Stimulated activated CD4-positive, alpha-beta T cell treated with anti-CD3 and anti-CD28 coated beads, TNF-alpha, amount 100 ng/mL, for 24 hours (primary cell): ENCODE data around the gene LCLAT1.
"Not testable (repeated sequence)": the region's sequence is repeated elsewhere in the genome, so short reads cannot be mapped to it uniquely, and the experiment has no call there.

Experiments used
- DNase-seq, 3 experiments: peaks; one replicate each; pipeline ENCODE4 v3.0.0-alpha.2; 2020; ENCODE audit warnings: low read depth in 3 of 3

Gene LCLAT1

DNA sequence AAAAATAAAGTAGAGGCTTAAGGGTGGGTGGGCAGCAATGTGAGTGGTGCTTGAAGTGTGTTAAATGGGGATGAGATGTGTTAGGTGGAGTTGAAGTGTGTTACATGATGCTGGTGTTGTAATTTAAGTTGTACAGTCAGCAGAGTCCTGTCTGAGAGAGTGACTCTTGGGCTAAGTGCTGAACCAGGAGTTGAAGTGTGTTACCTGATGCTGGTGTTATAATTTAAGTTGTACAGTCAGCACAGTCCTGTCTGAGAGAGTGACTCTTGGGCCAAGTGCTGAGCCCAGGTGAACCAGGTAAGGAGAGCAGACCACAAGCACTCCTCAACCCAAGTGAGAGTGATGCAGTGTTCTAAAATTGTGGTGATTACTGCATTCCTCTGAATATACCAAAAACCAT, 40.6 kb downstream of the LCLAT1 start:
- no peak for DNase-seq

DNA sequence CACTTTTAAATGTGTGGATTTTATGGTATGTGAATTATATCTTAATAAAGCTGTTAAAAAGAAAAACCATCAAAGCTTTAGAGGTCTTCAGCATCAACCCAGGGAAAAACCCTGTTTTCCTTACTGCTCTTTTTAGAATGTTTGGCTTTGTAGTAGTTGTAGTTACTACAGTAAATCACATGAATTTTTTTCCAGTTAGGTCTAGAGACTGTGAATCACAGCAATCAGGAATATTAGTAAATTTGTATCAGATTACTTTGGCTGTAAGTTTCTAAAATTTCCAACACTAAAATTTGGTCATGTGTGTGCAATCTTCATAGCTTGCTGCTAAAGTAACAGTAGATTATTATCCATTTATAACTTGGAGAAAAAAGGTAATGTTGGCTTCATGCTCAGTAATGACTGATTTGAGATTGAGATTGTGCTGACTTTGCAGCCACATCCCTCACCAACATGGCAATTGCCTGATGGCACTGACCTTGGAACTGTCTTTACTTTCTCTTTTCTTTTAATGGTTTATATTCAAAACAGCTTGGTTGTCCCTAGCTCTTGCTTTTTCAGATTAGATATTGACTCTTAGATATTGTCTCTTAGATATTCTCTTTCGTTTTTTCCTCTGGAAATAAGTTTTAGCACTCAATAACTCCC, 41.1 kb downstream of the LCLAT1 start:
- no peak for DNase-seq

DNA sequence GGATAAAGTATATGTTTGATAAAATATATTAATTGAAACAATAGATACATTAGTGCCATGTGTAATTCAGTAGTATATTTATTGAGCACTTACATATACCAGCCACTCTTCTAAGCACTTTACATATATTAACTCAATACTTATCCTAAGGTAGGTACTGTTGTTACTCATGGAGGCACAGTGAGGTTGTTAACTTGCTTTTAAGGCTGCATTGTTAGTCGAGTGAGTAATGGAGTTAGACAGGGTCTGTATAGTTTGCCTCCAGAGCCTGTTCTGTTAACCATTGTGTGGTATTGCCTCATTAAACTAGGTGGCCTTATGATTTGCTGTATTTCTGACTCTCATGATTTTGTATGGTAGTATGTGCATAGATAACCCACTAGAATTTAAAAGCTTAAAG, 44.2 kb downstream of the LCLAT1 start:
- DNase-seq, result no peak

DNA sequence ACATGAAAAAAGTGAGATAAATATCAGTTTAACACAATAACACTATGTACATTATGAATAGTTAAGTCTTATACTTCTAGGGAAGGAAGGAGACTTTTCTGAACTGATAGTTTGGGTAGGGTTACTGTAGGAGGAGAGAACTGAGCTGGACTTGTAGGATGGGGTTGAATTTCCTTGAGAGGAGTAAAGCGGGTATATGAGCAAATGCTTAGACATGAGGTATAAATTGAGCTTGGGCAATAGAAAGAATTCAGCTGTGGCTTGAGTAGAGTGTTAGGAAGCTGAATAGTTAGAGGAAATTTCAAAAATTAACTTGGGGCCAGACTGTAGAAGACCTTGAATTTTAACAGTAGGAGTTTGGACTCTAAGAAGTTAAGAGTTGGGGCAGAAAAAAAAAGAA, 45.1 kb downstream of the LCLAT1 start:
- DNase-seq, result no peak

DNA sequence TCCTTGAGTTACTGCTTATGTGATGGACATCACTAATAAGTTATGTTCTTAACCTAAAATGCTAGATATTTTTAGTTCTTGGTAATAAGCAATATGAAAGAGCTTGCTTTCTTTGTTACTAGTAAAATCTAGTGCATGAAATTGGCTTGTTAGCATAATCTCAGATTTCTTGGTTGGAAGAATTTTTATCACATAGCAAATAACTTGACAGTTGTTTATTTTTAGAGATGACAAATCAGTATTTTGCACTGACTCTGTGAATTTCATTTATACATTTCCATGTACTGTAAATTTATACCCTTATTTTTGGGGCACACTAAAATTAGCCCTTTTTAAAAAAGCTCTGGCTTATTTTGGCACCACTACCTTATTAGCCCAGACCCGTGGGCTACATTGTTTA, 45.6 kb downstream of the LCLAT1 start:
- no peak for DNase-seq

DNA sequence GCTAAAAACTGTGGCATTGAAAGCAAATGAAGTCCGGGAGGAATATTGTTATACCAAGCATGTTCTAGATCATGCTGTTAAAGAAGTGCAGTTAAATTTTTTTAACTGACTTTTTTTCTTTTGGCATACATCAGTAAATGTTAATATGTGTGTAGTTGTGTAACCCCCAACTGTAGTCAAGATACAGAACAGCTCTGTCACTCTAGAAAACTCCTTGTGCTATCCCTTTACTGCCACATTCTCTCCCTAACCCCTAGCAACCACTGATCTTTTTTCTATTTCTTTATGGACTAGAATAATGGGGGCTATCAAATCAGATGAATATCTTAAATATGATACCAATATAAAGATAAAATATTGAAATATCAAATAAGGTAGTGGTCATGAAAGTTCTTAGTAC, 46.4 kb downstream of the LCLAT1 start:
- no peak for DNase-seq

DNA sequence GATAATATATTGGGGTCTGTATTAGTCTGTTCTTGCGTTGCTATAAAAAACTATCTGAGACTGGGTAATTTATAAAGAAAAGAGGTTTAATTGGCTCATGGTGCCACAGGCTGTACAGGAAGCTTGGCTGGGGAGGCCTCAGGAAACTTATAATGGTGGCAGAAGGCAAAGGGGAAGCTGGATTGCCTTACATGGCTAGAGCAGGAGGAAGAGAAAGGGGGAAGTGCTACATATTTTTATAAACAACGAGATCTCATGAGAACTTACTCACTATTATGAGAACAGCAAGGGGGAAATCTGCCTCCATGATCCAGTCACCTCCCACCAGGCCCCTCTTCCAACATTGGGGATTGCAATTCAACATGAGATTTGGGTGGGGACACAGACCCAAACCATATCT, 48.9 kb downstream of the LCLAT1 start:
- not testable (repeated sequence) for DNase-seq

DNA sequence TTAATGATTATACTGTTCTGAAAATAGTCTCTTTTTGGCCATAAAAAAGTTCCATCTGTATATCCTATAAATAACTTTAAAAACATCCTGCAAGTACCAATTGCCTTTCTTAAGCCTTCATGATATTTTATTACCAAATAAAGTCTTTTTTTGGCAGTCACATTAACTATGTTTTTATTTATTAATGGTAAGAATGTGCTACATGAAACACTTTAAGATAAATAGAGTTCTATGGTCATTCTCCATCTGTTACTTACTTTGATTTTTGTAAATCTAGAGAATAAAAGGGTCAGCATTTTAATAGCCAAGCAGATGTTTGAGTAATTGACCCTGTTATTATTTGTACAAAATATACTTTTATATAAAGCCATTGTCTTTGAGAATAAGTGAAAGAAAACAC, 52.6 kb downstream of the LCLAT1 start:
- no peak for DNase-seq

DNA sequence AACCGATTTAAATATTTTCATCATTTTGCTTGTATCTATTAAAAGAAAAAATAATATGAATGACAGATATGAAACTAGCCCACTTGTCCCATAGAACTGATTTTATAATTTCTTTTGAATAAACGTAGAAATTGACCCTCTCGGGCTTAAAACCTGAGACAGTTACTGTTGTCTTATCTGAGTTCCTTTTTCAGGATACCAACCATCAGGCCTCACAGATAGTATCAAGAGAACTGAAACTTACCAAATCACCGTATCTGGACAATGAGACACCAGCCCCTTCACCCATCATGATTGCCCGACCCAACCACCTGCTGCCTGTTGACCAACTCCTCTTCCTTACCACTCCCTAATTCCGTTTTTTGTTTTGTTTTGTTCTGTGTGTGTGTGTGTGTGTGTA, 53.7 kb downstream of the LCLAT1 start:
- no peak for DNase-seq

DNA sequence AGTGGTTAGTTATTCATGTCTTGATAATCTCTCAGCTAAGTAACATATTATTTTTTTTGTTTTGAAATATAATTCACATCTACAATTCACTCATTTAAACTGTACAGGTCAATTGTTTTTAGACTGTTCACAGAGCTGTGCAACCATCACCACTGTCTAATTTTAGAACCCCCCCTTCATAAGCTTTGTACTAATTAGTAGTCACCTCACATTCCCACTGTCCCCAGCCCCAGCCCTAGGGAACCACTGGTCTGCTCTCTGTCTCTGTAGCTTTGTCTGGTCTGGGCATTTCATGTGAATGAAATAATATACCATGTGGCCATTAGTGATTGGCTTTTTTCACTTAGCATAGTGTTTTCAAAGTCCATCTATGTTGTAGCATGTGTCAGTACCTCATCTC, 55.3 kb downstream of the LCLAT1 start:
- no peak for DNase-seq

DNA sequence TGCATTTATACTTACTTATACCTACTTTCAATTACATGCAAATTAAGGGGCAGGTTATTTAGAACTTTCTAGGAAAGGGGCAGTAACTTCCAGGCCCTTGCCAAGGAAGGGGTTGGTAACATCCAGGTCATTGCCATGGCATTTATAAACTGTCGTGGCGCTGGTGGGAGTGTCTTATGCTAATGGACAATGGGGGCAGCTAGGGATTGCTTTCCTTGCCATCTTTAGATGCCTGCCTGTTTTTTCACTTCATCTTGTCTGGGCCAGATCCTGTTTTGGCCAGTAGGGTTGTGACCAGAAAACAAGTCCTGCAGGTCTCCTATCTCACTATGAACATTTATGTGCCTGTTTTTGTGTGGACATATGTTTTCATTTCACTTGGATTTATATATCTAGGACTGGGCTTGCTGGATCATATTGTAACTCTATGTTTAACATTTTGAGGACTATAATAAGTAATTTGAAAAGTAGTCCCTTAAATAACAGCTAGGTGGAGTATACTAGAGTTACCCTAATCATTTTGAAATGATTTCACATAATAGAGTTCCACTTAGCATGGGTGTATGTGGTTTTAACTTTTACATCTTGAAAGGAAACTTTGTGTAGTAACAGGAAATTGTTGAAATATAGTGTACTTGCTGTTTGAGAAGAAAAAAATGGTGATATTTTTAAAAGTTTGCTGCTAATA, 56.1 kb downstream of the LCLAT1 start:
- no peak for DNase-seq

DNA sequence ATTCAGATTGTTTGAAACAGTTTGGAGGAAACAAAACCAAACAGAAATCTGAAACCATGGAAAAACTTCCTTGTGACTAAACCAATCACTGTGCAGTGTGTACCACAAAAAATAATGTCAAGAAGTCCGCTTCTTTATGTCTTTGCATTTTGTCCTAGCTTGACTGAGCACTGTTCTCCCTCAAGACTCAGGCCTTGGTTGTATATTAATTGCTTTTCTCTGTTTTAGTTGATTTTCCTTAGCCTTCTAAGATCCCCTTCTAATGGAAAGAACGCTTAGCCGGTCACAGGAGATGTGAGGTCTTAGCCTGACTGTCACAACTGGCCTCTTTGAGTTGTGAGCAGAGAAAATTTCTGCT, 56.6 kb downstream of the LCLAT1 start:
- DNase-seq, result no peak

DNA sequence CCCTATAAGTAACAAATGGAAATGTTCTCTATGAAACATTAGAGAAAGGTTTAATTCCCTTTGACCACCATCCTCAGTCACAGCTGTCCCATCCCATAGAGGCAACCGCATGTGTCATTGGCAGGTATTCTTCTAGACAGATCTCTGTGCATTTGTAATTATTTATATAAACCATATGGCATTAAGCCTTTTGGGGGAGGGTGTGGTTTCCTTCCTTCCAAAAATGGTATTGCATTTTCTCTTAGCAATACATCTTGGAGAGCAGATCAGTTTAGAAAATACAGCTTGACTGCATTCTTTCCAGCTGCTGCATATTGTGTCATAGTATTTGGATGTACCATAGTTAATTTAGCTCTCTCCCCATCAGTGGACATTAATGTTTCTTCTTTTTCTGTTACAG, 57.7 kb downstream of the LCLAT1 start:
- DNase-seq, result no peak

DNA sequence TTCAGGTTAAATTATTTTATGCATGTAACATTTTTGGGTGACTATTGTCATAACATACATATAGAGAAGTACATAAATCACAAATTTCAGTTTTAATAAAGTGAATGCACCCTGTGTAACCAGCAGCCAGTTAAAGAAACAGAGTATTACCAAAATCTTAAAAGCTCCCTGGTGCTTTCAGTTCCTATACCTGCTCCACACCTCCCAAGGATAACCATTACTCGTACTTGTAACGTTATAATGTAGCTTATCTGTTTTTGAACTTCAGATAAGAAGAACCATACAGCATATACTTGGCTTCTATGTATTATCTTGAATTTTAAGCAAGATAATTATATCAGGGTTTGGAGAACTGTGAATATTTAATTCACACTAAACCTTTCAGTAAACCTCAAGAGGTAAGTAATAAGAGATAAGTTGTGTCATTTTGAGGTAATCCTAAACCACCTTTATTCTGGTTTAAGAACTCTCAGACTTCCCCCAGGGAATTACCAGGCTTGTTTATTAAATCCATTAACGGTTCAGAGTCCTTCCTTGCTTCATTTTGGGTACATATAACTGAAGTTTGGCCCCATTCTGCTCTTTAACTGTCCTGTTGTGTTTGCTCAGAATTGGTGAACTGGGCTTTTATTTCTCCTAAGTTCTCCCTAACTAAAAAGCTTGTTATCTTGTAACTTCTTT, 58.6 kb downstream of the LCLAT1 start:
- DNase-seq, result no peak

DNA sequence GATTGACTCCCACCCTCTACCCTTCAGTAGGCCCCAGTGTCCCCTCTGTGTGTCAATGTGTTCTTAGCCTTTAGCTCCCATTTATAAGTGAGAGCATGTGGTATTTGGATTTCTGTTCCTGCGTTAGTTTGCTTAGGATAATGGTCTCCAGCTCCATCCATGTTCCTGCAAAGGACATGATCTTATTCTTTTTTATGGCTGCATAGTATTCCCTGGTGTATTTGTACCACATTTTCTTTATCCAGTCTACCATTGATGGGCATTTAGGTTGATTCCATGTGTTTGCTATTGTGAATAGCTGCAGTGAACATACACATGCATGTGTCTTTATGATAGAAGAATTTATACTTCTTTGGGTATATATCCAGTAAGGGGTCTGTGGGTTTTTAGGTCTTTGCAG, 60.4 kb downstream of the LCLAT1 start:
- not testable (repeated sequence) for DNase-seq

DNA sequence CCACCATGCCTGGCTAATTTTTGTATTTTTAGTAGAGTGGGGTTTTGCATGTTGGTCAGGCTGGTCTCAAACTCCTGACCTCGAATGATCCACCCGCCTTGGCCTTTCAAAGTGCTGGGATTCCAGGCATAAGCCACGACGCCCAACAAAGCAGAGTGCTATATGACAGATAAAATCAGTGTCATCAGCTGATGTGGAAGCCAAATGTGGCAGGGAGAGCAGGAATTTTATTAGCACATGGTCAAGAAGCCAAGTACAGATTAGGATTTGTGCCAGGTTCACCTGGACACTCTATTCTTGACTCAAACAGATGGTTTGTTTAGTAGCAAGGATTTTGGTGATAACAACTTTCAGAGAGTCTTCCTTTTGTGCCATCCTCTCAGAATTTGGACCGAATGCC, 62.7 kb downstream of the LCLAT1 start:
- no peak for DNase-seq

DNA sequence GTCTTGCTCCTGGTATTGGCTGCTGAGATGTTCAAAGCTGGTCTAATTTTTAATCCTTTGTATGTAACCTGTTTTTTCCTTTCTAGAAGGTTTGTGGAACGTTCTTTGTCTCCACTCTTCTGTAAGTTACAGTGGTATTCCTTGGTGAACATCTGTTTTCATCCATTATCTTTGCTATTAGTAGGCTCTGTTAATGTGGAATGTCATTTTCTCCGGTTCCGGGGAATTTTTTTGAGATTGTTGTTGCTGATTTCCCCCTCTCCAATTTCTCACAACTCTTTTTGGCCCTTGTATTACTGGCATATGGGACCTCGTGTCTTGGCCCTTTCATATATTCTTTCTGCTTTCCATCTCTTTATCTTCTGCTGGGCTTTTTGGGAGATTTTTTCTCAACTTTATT, 63.4 kb downstream of the LCLAT1 start:
- no peak for DNase-seq

DNA sequence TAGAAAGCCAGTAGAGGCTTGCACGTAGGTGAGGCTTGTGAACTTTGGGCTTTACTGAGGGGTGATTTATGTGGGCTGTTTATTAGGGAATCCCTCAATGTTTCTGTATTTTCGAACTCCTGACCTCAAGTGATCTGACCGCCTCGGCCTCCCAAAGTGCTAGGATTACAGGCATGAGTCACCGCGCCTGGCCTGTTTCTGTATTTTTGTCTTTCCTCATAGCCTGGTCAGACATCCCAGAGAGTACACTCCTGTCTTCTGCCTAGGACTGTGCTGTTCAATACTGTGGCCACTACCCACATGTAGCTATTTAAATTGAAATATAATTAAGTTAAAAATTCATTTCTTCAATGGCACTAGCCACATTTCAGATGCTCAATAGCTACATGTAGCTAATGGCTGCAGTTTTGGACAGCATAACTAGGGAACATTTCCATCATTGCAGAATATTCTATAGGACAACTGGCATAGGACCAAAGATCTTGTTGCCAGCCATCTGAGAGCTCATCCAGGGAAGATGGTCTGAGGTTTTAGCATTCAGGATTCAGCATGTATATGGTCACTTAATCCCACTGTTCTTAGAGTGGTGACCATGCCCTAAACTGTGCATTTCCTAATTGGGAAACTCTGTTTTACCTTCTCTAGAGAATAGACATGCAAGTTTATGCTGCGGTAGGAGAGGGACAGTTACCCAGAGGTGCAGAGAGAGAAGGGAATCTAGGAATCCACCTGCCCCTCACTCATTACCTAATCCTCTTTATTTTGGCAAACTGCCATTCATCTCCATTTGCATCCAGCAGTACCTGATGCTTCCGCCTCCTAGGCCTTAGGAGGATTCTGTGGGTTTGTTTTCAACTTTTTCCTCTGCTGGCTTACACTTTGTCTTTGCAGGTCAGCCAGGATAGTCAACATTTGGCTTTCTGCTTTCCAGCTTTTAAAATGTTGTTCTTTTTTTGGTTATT, 64.4 kb downstream of the LCLAT1 start:
- DNase-seq, result no peak

DNA sequence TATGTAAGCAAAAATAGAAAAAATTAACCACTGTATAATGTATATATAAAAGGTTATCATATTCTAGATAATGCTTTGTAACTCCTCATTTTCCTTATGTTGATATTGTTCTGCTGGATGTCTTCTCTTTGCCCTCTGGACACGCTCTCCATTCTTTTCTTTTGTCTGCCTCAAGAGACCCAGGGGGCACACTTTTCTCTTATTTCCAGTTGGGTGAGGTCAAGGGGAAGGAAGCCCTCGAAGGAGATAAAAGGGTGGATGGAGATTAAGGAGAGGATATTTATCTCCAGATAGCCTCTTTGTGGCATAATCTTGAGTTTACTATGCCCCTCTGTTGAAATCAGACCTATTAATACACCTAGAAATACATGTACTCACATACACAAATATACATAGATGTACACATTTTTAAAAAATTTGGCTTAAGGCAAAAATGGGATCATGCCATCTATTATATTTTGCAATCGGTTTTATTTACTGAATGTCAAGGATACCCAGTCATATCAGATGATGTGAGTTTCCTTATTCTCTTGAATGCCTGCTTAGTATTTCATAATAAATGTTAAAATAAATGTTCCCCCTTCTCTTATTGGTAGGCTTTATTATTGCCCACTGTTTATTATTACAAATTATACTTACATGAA, 65.3 kb downstream of the LCLAT1 start:
- DNase-seq, result no peak

DNA sequence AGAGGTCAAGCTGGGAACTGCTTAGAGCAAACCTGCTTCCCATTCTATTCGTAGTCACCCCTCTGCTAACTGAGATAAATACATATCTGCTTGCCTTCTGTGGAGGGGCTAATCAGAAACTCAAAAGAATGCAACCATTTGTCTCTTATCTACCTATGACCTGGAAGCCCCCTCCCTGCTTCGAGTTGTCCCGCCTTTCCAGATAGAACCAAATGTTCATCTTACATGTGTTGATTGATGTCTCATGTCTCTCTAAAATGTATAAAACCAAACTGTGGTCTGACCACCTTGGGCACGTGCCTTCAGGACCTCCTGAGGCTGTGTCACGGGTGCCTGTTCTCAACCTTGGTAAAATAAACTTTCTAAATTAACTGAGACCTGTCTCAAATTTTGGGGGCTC, 66.6 kb downstream of the LCLAT1 start:
- DNase-seq, result not testable (repeated sequence)

DNA sequence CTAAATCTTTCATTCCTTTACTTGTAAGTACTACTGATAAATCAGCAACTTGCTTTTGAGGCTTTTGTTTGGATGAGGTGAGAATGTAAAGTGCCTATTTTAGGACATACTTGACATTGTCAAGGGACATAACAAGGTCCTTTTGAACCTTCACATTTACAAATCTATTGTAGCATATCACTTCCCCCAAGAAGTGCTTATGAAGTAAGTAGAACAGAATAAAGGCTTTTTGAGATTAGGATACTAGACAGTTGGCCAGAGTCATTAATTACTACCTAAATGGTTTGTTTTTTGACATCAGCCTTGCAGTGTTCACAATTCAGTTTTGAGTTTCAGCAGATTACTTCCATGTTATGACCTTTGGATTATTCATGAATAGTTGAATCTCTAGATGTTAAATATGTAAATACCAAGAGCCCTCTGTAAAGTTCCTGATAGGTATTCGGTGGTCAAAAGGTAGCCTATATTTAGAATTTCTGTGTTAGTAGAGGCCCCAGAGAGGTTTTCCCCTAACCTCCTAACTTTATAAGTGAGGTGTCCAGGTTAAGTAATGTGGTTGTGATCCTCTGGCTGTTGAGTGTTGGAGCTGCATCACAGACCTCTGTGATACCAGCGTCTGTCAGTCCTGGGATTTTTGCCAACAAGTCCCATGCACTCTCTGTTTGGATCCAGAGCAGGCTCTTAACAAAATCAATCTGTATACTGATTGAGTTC, 67.2 kb downstream of the LCLAT1 start:
- no peak for DNase-seq
